IPS-18c (cell line): ENCODE data around the gene KLF15.

ENCODE experiments used
- H3K4me3 ChIP-seq: 2 replicates; pipeline ENCODE4 v1.7.0; 2013; ENCODE audit warnings: low read depth, mild to moderate bottlenecking, low read length, moderate library complexity; ENCODE audit not compliant: insufficient read depth
- H3K9me3 ChIP-seq: one replicate; pipeline ENCODE4 v1.6.1; 2013; ENCODE audit warnings: mild to moderate bottlenecking, low read length, moderate library complexity; ENCODE audit not compliant: control insufficient read depth, insufficient read depth

KLF15 gene

DNA sequence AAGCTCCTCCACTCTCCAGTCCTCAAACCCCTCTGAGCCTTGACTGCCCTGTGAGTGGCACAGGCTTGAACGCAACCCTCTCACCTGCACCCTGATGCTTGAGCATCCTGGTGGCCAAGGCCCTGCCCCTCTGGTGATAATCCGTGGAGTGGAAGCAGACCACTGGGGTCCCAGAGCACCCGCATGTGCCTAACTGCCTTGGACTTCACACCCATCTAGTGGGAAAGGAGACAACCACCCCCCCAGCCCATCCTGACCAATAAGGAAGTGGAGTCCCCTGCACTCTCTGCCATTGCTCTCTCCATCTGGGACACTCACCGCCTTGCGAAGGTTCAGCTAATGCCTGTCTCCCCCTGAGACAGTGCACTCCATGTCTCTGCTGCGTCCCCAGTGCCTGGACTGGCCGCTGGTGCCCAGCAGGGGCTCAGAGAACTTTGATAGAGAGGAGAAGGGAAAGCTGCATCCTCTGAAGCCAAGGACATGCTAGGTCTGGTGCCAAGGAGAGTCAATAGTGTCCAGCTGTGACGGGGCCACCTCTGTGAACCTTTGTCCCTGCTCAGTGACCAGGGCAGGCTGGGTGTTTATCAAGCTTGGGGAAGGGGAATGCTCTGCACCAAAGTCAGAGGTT lies 3.4 kb downstream of the KLF15 start:
- Histone ChIP-seq H3K9me3 (peaks cover 2% of the 10 kb centered on the region), H3K4me3 (no peak overlapping the region)

DNA sequence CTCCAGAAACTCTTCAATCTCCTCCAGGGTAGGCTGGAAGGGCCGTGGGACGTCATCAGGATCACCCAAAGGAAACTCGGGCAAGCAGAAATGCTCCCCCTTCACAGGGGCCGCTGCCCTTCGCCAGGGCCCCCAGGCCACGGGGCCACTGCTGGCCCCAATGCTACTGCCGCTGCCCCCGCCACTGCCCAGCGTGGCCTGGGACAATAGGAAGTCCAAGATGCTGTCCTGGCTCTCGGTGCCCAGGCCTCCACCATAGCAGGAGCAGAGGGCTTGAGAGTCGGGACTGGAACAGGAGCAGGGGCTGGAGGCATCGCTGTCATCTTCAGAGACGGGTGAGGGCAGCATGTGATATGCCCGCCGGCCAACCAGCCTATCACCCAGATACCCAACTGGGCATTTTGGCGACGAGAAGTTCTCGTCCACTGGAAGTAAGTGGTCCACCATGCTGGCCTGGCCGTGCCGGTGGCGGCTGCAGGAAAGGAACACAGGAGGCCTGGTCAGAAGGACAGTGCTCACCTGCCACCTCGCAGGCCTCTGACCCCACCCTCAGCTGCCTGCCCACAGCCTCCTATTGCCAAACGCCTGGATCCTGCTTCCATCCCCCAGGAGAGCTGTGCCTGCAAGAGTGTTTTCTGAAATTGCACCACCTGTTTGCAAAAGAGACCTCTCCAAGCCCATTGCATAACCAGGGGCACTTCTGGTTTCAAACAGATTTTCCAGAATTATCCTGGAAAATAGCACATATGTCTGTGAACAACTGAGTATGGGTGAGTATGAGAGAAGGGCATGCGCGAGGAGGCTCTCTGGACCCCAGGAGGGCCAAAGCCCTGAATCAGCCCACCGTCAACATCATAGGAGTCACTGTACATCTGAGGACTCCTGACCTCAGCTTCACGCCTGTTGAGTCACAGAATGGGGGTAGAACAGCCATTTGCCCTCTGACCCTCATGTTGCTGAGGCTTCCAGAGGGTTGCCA lies 4.4 kb downstream of the KLF15 start:
- peaks cover 2% of the 10 kb centered on the region for H3K9me3 ChIP-seq
- H3K4me3 ChIP-seq, result no peak overlapping the region

DNA sequence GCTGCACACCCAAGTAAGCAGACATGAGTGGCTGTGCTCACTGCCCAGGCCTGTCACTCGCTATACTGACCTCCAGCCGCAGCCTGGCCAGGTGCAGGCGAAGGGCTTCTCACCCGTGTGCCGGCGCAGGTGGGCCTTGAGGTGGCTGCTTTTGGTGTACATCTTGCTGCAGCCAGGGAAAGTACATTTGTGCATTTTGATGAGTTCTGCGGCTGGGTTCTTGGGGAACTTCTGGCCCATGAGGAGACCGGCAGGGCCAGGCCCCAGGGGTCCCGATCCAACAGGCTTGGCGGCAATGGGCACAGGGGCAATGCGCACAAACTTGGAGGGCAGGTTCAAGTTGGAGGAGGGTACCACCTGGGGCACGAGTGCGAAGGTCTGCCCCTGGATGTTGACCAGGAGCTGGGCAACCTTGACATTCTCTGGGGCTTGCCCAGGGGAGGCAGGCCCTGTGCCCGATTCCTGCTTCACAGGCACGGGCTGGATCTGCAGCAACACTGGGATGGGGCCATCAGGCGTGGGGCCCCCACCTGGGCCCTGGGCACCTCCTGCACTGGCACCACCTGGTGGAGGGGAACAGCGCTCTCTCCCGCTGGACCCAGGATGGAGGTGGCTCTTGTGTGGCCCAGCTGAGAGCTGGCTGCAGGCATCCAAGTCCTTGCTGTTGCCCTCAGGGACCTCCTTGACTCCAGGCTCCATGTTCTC lies 5.3 kb downstream of the KLF15 start:
- H3K4me3 ChIP-seq, result no peak overlapping the region
- peaks cover 2% of the 10 kb centered on the region for H3K9me3 ChIP-seq

DNA sequence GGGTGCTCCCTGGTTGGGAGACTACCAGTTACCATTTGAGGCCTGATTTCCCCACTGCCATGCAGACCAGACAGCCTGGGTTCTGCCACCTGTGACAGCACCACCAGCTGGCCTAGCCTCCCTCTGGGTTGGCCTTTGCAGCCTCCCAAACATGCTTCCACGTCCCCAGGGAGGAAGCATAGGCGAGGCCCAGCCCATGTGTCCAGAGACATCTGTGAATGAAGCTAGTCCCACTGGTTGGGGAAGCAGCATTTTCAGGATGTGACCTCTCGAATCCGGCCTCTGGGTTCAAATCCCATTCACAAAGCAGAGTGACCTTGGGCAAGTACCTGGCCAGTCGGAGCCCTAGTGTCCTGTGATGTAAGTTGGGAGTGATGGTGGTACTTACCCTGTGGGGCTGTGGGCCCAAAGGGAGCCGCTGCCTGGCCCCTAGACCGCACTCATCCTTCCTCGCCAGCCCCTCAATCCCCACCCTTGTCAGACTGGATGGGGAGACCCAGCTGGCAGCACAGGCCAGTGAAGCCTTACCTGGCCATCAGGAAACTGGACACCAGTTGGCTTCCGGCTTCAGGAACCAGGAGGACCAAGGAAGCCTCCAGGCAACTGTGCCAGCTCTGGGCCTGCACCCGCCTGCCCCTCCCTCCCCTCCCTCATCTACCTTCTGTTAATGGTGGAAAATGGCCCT lies 6.0 kb downstream of the KLF15 start:
- peaks cover under 1% of the 10 kb centered on the region for H3K9me3 ChIP-seq
- H3K4me3 ChIP-seq, result no peak overlapping the region

DNA sequence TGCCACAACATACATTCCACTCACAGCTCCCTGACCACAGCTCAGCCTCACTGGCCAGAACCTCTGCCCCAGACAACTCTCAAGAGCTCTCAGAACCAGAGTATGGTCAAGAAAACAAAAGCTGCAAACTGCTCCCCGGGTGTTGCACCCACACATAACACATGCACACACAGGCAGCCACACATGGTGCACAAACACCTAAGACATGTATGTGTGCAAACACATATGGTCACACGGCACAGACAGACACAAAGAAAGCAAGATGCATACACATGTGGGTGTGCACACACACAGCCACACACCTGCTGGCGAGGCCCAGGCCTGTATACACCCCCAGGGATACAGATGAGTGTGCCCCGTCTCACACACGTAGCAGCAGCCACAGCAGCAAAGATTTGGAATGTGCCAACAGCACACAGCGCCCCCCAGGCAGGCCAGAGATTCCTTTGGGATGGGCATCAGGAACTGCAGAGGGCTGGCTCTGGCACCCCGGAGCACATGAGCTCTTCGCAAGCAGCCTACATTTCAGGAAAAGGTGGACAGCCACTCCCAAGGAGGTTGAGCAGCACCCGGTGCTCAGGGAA lies 6.6 kb downstream of the KLF15 start:
- no peaks in the 10 kb centered on the region for H3K9me3 ChIP-seq
- H3K4me3 ChIP-seq, result no peak overlapping the region

DNA sequence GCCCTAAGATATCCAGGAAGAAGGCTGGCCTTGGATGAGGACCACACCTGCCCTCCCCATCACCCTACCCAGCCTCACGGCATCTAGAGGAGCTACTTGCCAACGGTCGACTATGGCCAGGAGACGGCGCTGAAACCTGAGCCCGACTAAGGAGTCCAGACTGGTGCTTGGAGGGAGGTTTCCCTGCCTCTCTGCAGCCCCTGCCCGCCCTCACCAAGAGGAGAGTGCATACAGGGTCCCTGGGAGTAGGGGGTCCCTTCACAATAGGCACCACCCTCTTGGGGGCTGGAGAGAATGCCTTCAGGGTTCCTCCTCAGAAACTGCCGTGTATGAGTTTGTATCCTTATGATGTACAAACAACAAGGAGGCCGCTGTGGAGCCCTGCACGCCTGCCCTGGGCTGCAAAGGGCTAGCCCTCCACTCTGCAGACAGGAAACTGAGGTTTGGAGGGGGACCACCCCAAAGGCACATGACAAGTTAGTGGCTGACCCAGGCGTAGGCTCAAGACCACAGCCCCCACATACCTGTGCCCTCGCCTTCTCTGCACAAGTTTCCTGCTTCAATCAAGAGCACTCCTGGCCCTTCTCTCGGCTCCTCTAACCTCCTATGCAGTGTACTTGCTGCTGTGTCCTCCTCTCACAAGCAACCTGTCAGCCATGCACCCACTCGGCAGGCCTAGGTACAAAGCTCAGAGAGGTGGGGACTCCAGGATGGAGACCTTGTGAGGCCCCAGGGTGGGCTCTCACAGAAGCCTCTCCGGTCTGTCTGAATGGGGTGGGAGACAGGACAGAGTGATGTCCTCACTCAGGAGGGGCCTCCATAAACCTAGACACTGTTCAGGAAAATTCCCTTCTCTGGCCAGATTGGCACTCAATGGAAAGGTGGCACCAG lies 7.4 kb downstream of the KLF15 start:
- H3K9me3 ChIP-seq, result no peaks in the 10 kb centered on the region
- H3K4me3 ChIP-seq, result no peak overlapping the region

DNA sequence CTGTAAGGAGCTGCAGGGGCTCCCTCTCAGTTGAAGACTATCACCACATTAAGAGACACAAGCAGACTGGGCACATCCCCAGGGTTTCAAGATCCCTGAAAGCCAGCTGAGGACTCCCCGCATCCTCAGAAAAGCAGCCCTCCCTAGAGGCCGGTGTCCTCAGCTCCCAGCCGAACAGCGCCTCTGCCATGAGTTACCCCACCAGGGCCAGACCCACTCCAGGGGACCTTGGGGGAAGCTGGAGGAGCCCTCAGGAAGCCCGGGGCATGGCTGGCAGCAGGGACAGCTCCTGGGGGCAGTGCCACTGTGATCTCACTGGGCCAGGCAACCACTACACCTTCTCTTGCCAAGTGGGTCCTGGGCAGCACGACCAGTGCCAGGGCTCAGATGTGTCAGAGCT lies 8.1 kb downstream of the KLF15 start:
- H3K4me3 ChIP-seq, result no peak overlapping the region
- no peaks in the 10 kb centered on the region for H3K9me3 ChIP-seq

DNA sequence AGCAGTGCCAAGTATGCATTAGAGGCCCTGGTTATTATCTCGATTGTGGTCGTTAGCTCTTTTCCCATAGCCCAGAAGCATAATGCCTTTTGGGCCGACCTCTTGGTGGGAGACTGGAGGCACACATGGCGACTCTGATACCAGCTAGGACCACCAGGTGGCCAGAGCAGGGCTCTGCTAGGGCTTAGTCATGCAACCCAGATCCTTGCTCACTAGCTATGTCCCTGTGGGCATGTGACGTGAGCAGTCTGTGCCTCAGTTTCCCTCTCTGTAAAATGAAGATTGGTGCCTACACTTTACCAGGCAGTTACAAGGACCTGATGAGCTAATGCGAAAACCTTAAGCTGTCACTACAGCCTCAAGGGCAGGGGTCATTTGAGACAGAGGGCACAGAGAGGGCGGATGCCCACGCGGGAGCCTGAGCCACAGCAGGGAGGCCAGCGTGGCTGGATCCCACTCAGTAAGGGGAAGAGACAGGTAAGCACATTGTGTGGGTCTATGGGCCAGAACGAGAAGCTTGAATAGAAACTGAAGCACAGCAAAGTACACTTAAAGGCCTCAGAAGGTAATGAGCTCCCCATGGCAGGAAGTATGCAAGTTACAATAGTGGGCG lies 8.8 kb downstream of the KLF15 start:
- Histone ChIP-seq H3K4me3 (no peak overlapping the region), H3K9me3 (no peaks in the 10 kb centered on the region)

DNA sequence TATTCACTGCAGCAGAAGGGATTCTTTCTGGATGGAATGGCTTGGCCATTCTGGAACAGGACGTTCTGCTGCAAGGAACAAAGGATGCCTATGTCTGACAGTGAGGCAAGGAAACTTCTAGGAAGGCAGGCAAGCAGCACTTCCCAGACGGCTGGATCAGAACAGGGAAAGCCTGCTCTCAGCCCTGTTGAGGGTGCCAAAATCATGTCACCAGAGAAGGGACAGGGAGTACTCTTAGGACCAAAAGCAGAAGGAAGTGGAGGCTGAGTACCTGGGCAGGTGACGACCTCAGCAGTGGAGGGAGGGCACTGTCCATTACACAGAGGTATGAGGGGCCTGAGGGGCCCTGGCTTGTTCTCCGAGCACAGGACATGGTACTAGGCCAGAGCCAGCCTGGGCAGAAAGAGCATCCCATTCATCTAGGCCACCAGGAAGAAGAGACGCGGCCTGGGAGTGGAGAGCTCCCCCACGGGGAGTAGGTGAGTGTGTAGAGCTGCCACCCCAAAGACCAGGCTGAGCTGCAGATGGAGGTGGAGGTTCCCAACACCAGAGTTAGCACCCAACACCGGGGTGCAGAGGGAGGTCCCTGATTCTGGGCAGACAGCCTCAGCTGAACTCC lies 9.6 kb downstream of the KLF15 start:
- H3K4me3 ChIP-seq, result no peak overlapping the region
- no peaks in the 10 kb centered on the region for H3K9me3 ChIP-seq

DNA sequence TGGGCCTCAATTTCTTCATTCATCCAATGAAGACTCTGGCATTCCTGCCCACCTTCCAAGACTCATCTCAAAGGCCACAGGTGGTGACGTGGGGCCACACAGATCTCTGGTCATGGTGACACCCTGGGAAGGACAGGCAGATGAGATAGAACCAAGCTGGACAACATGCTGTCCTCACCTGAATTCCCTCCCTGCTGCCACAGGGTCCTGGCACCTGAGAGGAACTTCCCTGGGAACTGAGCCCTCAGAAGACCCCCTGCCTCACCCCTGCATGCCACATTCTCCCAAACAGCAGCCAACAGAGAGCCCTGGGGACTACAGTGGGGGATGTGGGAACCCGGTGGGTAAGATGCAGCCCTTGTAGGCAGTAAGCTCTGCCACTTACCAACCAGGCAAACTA lies 10.7 kb downstream of the KLF15 start:
- Histone ChIP-seq H3K4me3 (no peak overlapping the region), H3K9me3 (no peaks in the 10 kb centered on the region)

DNA sequence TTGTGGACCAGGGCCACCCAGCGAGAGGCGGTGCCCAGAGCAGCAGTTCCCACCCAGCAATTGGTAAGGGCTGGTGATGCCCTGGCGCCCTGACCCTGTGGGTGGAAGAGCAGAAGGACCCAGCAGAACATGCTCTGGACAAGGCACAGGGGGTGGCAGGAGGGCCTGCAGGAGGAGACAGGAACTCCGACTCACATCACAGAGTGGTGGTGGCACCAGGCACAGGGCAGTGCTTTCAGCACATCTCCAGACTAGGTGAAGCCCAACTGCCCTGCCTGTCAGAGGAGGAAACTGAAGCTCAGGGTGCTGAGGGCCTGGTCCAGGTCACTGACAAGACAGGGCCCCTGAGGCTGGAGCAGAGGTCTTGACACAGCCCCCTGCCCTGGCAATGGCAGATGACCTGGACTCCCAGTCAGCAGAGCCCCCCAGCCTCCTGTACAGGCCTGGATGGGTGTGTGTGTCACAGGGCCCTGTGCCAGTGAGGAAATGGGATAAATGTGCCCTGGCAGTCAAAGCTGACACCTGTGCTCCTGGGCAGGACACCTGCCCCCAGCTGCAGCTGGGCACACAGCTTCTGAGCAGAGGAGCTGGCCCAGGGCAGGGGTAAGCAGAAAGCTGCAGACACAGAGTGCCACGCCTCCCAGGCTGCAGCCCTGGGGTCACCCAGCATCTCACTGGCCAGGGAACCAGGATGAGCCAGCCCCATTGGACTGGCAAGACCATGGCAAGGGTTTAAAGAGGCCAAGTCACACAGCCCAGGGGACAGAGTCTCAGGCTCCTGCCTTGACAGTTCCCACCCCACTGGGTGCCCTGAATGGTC lies 11.4 kb downstream of the KLF15 start:
- Histone ChIP-seq H3K9me3 (no peaks in the 10 kb centered on the region), H3K4me3 (no peak overlapping the region)

DNA sequence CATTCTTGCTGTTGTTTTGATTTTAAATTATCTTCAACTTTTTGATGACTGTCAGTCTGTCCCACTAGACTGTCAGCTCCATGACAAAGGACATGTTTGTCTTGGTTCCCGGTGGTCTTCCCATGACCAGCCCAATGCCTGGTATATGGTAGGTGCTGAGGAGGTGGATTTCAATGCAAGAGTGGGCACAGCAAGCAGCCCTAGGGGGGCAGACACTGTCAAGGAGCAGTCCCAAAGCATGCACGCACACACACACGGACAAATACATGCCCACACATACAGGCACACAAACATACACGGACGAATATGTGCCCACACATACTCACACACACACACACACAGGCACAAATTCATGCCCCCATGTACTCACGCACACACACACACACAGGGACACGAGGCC lies 12.0 kb downstream of the KLF15 start:
- H3K9me3 ChIP-seq, result no peaks in the 10 kb centered on the region
- H3K4me3 ChIP-seq, result no peak overlapping the region

DNA sequence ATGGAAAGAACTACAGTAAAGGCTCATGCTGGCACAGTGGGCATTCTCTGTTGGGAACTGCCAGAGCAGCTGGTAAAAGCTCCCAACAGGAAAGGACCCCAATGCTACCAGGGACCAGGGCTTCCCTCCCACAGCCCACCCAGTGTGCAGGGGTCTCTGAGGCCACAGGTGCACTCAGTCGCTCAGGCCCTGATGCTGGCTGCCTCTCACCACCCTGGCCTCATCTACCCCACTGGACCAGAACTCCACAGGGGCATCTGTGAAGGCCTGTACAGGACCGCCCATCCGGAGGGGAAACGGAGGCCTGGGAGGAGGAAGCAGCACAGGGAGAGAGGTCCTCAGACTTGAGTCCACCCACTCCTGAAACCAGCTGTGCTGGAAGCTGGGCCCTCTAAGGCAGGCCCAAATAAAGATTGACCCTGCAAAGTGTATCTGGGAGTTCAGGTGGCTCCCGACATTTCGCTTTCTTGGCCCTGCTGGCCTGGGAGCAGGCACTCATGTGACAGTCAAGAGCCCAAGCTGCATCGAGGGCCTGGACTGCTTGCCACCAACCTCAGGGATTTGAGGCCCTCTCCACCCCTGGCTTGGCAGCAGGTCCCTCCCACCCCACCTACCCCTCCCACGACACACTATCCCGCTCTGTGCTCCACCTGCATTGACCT lies 12.7 kb downstream of the KLF15 start:
- H3K9me3 ChIP-seq, result no peaks in the 10 kb centered on the region
- H3K4me3 ChIP-seq, result no peak overlapping the region

DNA sequence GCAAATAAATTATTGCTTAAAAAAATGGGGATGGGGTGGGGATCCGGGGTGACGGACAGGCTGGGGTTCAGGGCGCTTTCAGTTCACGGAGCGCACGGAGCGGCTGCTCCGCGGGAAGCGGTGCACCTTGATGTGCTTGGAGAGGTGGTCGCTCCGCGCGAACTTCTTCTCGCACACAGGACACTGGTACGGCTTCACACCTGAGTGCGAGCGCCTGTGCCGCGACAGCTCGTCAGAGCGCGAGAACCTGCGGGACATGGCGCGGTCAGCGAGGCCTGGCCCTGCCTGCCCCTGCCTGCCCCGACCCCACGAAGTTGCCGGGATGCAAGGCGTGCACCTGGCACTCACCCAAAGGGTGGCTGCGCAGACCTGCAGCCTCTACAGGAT lies 13.6 kb downstream of the KLF15 start:
- H3K4me3 ChIP-seq, result no peak overlapping the region
- no peaks in the 10 kb centered on the region for H3K9me3 ChIP-seq
